Peyer's patch (tissue), 4 donors: ENCODE results near the gene COL27A1.

ENCODE experiments used
- POLR2A ChIP-seq, 2 donors: fragments of 450-650 bp; IDR thresholded peaks; one replicate each; pipeline ENCODE4 v1.5.1; 2017; ENCODE audit warnings: antibody characterized with exemption in 2 of 2, mild to moderate bottlenecking in 2 of 2, moderate library complexity in 2 of 2
- TF ChIP-seq, protein P1 (sequence below), 6 experiments: fragments of 450-650 bp in 4 of 6; fragments of 200-600 bp in 2 of 6; sonication (generic) in 1 of 6; IDR thresholded peaks; one replicate each; pipeline ENCODE4 v1.5.1; 2017 to 2019; ENCODE audit warnings: antibody characterized with exemption in 6 of 6, mild to moderate bottlenecking in 3 of 6, moderate library complexity in 1 of 6

GRCh38 chr9:114281473-114282103 is 126.3 kb downstream of the COL27A1 start:
- TF ChIP-seq, protein P1, sequence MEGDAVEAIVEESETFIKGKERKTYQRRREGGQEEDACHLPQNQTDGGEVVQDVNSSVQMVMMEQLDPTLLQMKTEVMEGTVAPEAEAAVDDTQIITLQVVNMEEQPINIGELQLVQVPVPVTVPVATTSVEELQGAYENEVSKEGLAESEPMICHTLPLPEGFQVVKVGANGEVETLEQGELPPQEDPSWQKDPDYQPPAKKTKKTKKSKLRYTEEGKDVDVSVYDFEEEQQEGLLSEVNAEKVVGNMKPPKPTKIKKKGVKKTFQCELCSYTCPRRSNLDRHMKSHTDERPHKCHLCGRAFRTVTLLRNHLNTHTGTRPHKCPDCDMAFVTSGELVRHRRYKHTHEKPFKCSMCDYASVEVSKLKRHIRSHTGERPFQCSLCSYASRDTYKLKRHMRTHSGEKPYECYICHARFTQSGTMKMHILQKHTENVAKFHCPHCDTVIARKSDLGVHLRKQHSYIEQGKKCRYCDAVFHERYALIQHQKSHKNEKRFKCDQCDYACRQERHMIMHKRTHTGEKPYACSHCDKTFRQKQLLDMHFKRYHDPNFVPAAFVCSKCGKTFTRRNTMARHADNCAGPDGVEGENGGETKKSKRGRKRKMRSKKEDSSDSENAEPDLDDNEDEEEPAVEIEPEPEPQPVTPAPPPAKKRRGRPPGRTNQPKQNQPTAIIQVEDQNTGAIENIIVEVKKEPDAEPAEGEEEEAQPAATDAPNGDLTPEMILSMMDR (IDR thresholded peaks at IDR 0.05), result no peak
- TF ChIP-seq POLR2A (IDR thresholded peaks at IDR 0.05), result no peak
